GM23338 (cell line): ENCODE data around the gene CYS1. TPM values are rescaled to one million over a fixed set of nuclear protein-coding genes. Genes with fewer than 3 reads are reported as not detected.

ENCODE experiments used
- ATAC-seq: fragments of 200-7000 bp; cut with Tn5 transposase; 3 replicates; pipeline ENCODE4 v1.9.1; 2020
- DNase-seq: peaks from one replicate; pipeline ENCODE4 v3.0.0-alpha.2; 2015; ENCODE audit warnings: low spot score
- H2AFZ ChIP-seq: fragments of 200-600 bp; sonication (generic); 2 replicates; pipeline ENCODE4 v1.8.0; 2016; ENCODE audit warnings: antibody characterized with exemption, mild to moderate bottlenecking, moderate library complexity
- H3F3A ChIP-seq: fragments of 200-600 bp; sonication (generic); replicated peaks from 2 replicates; pipeline ENCODE4 v1.8.0; 2017; ENCODE audit warnings: antibody characterized with exemption, mixed run types, low read depth
- H3K27ac ChIP-seq: fragments of 200-600 bp; sonication (generic); 2 replicates; pipeline ENCODE4 v1.6.1; 2016; ENCODE audit warnings: low read depth
- H3K27me3 ChIP-seq: fragments of 200-600 bp; sonication (generic); 2 replicates; pipeline ENCODE4 v1.8.0; 2016; ENCODE audit warnings: mild to moderate bottlenecking, mixed run types, moderate library complexity; ENCODE audit not compliant: insufficient read depth
- H3K36me3 ChIP-seq: fragments of 200-600 bp; sonication (generic); 2 replicates; pipeline ENCODE4 v1.8.0; 2016; ENCODE audit warnings: mild to moderate bottlenecking; ENCODE audit not compliant: insufficient read depth
- H3K4me1 ChIP-seq: fragments of 200-600 bp; sonication (generic); 2 replicates; pipeline ENCODE4 v1.8.0; 2016; ENCODE audit warnings: mild to moderate bottlenecking, moderate library complexity; ENCODE audit not compliant: insufficient read depth
- H3K4me2 ChIP-seq: fragments of 200-600 bp; sonication (generic); 2 replicates; pipeline ENCODE4 v1.7.1; 2017; ENCODE audit warnings: mixed run types
- H3K4me3 ChIP-seq: fragments of 200-600 bp; sonication (generic); 2 replicates; pipeline ENCODE4 v1.6.1; 2016; ENCODE audit warnings: mixed run types
- H3K79me2 ChIP-seq: fragments of 200-600 bp; sonication (generic); replicated peaks from 2 replicates; pipeline ENCODE4 v1.8.0; 2017; ENCODE audit warnings: mild to moderate bottlenecking; ENCODE audit not compliant: insufficient read depth
- H3K9me2 ChIP-seq: fragments of 200-600 bp; sonication (generic); 2 replicates; pipeline ENCODE4 v1.8.0; 2017; ENCODE audit not compliant: insufficient read depth
- H4K20me1 ChIP-seq: fragments of 200-600 bp; sonication (generic); replicated peaks from 2 replicates; pipeline ENCODE4 v1.8.0; 2017; ENCODE audit warnings: mild to moderate bottlenecking; ENCODE audit not compliant: insufficient read depth
- H3K27ac Mint-ChIP-seq: 2 replicates; pipeline ENCODE4 v1.8.0; 2020; ENCODE audit warnings: inconsistent platforms, mild to moderate bottlenecking, moderate library complexity, mixed read lengths
- H3K27me3 Mint-ChIP-seq: 3 replicates; pipeline ENCODE4 v1.8.0; 2022; ENCODE audit warnings: low read depth, mild to moderate bottlenecking, moderate library complexity, mixed read lengths, inconsistent platforms; ENCODE audit not compliant: insufficient read depth, poor library complexity
- H3K36me3 Mint-ChIP-seq: 3 replicates; pipeline ENCODE4 v1.8.0; 2021; ENCODE audit warnings: low read depth, mild to moderate bottlenecking, inconsistent platforms, moderate library complexity, mixed read lengths
- H3K4me1 Mint-ChIP-seq: 3 replicates; pipeline ENCODE4 v1.8.0; 2020; ENCODE audit warnings: mild to moderate bottlenecking, inconsistent platforms, mixed read lengths
- H3K4me3 Mint-ChIP-seq: 3 replicates; pipeline ENCODE4 v1.8.0; 2021; ENCODE audit warnings: moderate library complexity, mild to moderate bottlenecking, inconsistent platforms, mixed read lengths
- H3K9me3 Mint-ChIP-seq: 3 replicates; pipeline ENCODE4 v1.8.0; 2020; ENCODE audit warnings: moderate library complexity, mild to moderate bottlenecking, inconsistent platforms, mixed read lengths
- CREB1 ChIP-seq: fragments of 250-450 bp; sonication (Bioruptor Pico); IDR thresholded peaks from 2 replicates; pipeline ENCODE4 v1.5.0; 2020; ENCODE audit warnings: low read depth, mild to moderate bottlenecking, moderate library complexity
- CTCF ChIP-seq, 2 experiments: fragments of 200-600 bp in 1 of 2; sonication (generic) in 1 of 2; conservative IDR thresholded peaks; 2 replicates each; pipeline versions ENCODE4 v1.5.1 to v1.6.1; 2016 to 2017; ENCODE audit warnings: antibody characterized with exemption in 2 of 2, low read depth in 2 of 2, mild to moderate bottlenecking in 2 of 2, moderate library complexity in 1 of 2
- ETS1 ChIP-seq: IDR thresholded peaks from 2 replicates; pipeline ENCODE4 v1.6.1; 2016; ENCODE audit warnings: antibody characterized with exemption
- EZH2 ChIP-seq: fragments of 200-600 bp; sonication (generic); IDR thresholded peaks from one replicate; pipeline ENCODE4 v1.8.0; 2017; ENCODE audit warnings: antibody characterized with exemption, mild to moderate bottlenecking, low read depth; ENCODE audit not compliant: unreplicated experiment
- EZH2phosphoT487 ChIP-seq: fragments of 200-600 bp; sonication (generic); IDR thresholded peaks from one replicate; pipeline ENCODE4 v1.8.1; 2018; ENCODE audit warnings: antibody characterized with exemption; ENCODE audit not compliant: unreplicated experiment
- JUNB ChIP-seq: IDR thresholded peaks from one replicate; pipeline ENCODE4 v1.6.1; 2016; ENCODE audit warnings: antibody characterized with exemption; ENCODE audit not compliant: unreplicated experiment
- NANOG ChIP-seq: IDR thresholded peaks from 2 replicates; pipeline ENCODE4 v1.6.1; 2016; ENCODE audit warnings: antibody characterized with exemption, borderline replicate concordance
- POLR2AphosphoS5 ChIP-seq: IDR thresholded peaks from 2 replicates; pipeline ENCODE4 v1.6.1; 2016; ENCODE audit warnings: antibody characterized with exemption, low read depth
- REST ChIP-seq: IDR thresholded peaks from one replicate; pipeline ENCODE4 v1.6.1; 2018; ENCODE audit warnings: antibody characterized with exemption; ENCODE audit not compliant: unreplicated experiment
- STAT1 ChIP-seq: IDR thresholded peaks from one replicate; pipeline ENCODE4 v1.6.1; 2016; ENCODE audit warnings: antibody characterized with exemption; ENCODE audit not compliant: unreplicated experiment
- ZNF114 ChIP-seq: fragments of 250-450 bp; sonication (Bioruptor Pico); IDR thresholded peaks from 2 replicates; pipeline ENCODE4 v1.5.0; 2020; ENCODE audit warnings: mild to moderate bottlenecking, moderate library complexity
- ZNF331 ChIP-seq: fragments of 250-450 bp; sonication (Bioruptor Pico); IDR thresholded peaks from 2 replicates; pipeline ENCODE4 v1.5.0; 2020; ENCODE audit warnings: low read depth, mild to moderate bottlenecking, moderate library complexity
- ZNF462 ChIP-seq: fragments of 250-450 bp; sonication (Bioruptor Pico); IDR thresholded peaks from 2 replicates; pipeline ENCODE4 v1.5.0; 2020; ENCODE audit warnings: mild to moderate bottlenecking, moderate library complexity
- polyA plus RNA-seq: library from polyadenylated mRNA; unstranded; fragments of >200 nt; fragmentation: Nextera tagmentation; extraction: Ambion mirVana; gene quantifications from 2 replicates; pipeline ENCODE4 v1.2.1, GENCODE V29; 2016
- total RNA-seq: library from RNA; depleted of rRNA; stranded (reverse); fragments of >200 nt; shearing (Covaris generic); gene quantifications from 2 replicates; pipeline ENCODE4 v1.2.3, GENCODE V29; 2014

Gene CYS1
- total and polyA plus RNA-seq, 2 experiments from 2014 or later: 0.31 to 0.32 TPM

- ATAC-seq: no peak
- DNase-seq: no peak
- H2AFZ ChIP-seq: no peak overlapping the region
- H3K79me2 ChIP-seq: no peaks in the 10 kb centered on the region
- Mint-ChIP-seq H3K4me1 (peaks cover 4% of the 10 kb centered on the region), H3K27me3 (peaks cover 30% of the 10 kb centered on the region), H3K9me3 (peaks cover 12% of the 10 kb centered on the region), H3K36me3 (peaks cover 25% of the 10 kb centered on the region), H3K27ac (no peak overlapping the region), H3K4me3 (no peak overlapping the region)
- H3K4me2 ChIP-seq: no peak overlapping the region
- peaks cover 8% of the 10 kb centered on the region for H3K4me1 ChIP-seq
- H3K36me3 ChIP-seq: no peaks in the 10 kb centered on the region
- 0 out of 2 replicates have a peak, but pooled peaks cover 5% of the 10 kb centered on the region for H3F3A ChIP-seq
- H3K27me3 ChIP-seq: peaks cover 15% of the 10 kb centered on the region
- H3K9me2 ChIP-seq: no peaks in the 10 kb centered on the region
- TF ChIP-seq JUNB (no peak), NANOG (no peak), POLR2AphosphoS5 (no peak), EZH2 (no peak), ZNF114 (no peak), ETS1 (no peak), EZH2phosphoT487 (no peak), ZNF462 (no peak), CREB1 (CRISPR knock-in tag) (no peak), ZNF331 (CRISPR knock-in tag) (no peak), STAT1 (no peak), CTCF (conservative IDR thresholded peaks at IDR 0.05; ENCODE audit: low read depth in 2 of 2) (no peak), REST (no peak)
- H3K27ac ChIP-seq: no peak overlapping the region
- H3K4me3 ChIP-seq: no peak overlapping the region
- H4K20me1 ChIP-seq: peaks cover 9% of the 10 kb centered on the region
Observed at GRCh38 chr2:10046931-10047330, 33.3 kb downstream of the CYS1 start.
